Astrocyte (in vitro differentiated cells and primary cell): ENCODE results near the gene SNRPD3.

Experiments
- EZH2 ChIP-seq: IDR thresholded peaks from 2 replicates; pipeline ENCODE4 v1.6.1; 2012; ENCODE audit warnings: mild to moderate bottlenecking, low read length, inconsistent platforms; ENCODE audit not compliant: insufficient read depth
- TF ChIP-seq, protein P1 (sequence below): IDR thresholded peaks from 2 replicates; pipeline ENCODE4 v1.5.1; 2011; ENCODE audit warnings: low read depth, mild to moderate bottlenecking, inconsistent platforms, low read length, moderate library complexity; ENCODE audit not compliant: insufficient read depth

DNA sequence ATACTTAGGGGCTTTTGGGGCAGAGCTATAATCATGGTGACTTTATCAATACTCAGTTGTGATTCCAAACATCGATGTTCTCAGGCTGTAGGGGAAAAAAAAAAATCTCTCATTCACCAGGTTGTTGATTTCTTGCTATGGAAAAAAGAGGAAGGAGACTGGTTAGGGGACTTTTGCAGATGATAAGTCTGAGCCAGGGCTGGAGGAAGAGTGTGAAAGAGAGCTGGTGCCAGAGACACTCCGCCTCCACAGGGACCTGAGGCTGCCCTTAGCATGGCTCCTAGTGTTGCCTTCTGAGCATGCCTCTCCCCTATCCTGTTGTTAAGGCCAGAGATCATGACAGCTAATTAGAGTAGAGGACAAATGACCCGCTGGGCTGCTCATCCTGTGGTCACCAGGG lies 43.8 kb upstream of the SNRPD3 start:
- TF ChIP-seq, protein P1, sequence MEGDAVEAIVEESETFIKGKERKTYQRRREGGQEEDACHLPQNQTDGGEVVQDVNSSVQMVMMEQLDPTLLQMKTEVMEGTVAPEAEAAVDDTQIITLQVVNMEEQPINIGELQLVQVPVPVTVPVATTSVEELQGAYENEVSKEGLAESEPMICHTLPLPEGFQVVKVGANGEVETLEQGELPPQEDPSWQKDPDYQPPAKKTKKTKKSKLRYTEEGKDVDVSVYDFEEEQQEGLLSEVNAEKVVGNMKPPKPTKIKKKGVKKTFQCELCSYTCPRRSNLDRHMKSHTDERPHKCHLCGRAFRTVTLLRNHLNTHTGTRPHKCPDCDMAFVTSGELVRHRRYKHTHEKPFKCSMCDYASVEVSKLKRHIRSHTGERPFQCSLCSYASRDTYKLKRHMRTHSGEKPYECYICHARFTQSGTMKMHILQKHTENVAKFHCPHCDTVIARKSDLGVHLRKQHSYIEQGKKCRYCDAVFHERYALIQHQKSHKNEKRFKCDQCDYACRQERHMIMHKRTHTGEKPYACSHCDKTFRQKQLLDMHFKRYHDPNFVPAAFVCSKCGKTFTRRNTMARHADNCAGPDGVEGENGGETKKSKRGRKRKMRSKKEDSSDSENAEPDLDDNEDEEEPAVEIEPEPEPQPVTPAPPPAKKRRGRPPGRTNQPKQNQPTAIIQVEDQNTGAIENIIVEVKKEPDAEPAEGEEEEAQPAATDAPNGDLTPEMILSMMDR: no peak
- no peak for TF ChIP-seq EZH2
